ENCODE results near the gene RANBP3. TPM values are rescaled to one million over a fixed set of nuclear protein-coding genes. Genes with fewer than 3 reads are reported as not detected.
A peak's percentile ranks its signal among the peaks of the same experiment; 100 is the strongest.

The RANBP3 gene
- total and polyA plus RNA-seq, 7 donors = 27.0 to 86.4 (median 63.1) TPM

DNA sequence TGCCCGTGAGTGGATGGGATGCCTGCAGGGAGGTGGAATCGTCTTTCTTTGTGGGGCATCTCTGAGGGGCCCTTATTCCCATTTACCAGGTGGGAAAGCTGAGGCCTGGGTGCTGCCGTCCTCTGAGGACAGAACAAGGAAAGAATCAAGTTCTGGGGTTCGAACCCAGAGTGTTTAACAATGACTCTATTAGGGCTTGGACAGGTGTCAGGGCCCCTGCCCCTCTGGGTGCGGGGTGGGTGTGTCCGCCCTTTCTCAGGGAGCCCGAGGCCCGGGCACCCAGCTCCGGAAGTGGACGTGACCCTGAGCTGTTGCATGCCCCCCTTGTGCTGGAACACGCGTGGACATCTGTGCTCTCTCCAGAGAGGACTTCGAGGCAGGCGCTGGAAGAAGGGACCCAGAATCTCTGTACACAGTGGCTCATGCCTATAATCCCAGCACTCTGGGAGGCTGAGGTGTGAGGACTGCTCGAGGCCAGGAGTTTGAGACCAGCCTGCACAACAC is 85.1 kb downstream of the RANBP3 start:
- Histone ChIP-seq H3K27ac (peak overlapping the region in 2 of 4 donors; percentile 83 to 87), H3K4me3 (no peak overlapping the region), H3K9me3 (no peaks in the 10 kb centered on the region), H3K27me3 (no peaks in the 10 kb centered on the region), H3K4me1 (peaks cover 0 to 39% (median 36%) of the 10 kb centered on the region in 4 donors), H3K36me3 (peaks cover 6 to 30% (median 12%) of the 10 kb centered on the region in 4 donors)
- no peak for DNase-seq
- intact Hi-C loops (cut with DNase I) = loop anchor here (1.0 kb wide), 1 partner anchor 89 kb away; no protein-coding TSS in a partner anchor
- TF ChIP-seq EP300 (IDR thresholded peaks at IDR 0.05) (no peak), POLR2A (IDR thresholded peaks at IDR 0.05) (no peak), POLR2AphosphoS5 (IDR thresholded peaks at IDR 0.05) (no peak)
- TF ChIP-seq, protein P1, sequence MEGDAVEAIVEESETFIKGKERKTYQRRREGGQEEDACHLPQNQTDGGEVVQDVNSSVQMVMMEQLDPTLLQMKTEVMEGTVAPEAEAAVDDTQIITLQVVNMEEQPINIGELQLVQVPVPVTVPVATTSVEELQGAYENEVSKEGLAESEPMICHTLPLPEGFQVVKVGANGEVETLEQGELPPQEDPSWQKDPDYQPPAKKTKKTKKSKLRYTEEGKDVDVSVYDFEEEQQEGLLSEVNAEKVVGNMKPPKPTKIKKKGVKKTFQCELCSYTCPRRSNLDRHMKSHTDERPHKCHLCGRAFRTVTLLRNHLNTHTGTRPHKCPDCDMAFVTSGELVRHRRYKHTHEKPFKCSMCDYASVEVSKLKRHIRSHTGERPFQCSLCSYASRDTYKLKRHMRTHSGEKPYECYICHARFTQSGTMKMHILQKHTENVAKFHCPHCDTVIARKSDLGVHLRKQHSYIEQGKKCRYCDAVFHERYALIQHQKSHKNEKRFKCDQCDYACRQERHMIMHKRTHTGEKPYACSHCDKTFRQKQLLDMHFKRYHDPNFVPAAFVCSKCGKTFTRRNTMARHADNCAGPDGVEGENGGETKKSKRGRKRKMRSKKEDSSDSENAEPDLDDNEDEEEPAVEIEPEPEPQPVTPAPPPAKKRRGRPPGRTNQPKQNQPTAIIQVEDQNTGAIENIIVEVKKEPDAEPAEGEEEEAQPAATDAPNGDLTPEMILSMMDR (IDR thresholded peaks at IDR 0.05) = no peak
- WGBS, 2 donors = 49 to 64% methylated on average over 15 of the region's 15 CpGs

DNA sequence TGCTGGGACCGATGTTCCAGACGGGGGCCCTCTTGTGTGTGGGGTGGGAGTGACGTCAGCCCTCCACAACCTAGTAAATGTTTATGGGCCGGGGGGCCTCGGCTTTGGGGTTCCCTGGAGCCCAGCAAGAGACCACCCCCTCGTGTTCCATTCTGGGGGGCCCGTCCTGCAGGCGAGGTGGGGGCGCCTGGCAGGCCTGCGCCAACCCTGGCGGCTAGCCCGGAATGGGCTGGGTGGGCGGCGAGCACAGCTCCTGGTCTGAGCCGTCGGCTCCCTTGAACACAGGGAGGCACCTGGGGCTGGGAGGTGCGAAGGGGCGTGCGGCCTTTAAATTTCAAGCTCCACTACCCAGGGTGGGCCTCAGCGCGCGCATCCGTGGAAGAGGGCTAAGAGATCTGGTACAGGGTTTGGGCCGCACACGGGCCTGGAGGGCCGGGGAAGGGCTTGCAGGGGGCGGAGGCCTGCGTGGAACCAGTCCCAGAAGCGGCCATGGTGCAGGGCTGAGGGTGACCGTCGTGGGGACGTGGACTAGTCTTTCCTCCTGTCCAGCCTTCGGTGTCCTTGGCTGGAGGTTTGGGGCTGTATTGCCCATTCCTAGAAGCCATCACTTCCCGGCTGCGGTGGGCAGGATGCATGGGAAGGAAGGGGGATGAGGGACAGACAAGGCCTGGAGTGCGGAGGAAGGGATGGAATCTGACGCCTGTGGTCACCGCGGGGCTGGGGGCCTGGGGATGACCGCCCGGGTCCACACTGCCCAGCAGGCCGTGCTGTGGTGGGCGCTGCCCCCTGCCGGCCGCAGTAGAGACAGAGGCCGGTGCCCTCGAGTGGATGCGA is 85.8 kb downstream of the RANBP3 start:
- WGBS, 2 donors = 3 to 15% methylated on average over 48 of the region's 48 CpGs
- peak overlapping the region in 2 of 4 donors; percentile 83 to 87 for H3K27ac ChIP-seq
- TF ChIP-seq POLR2AphosphoS5 (IDR thresholded peaks at IDR 0.05) = peak in 2 of 4 donors; percentile 54 to 55
- TF ChIP-seq POLR2A (IDR thresholded peaks at IDR 0.05) = no peak
- TF ChIP-seq, protein P1 (IDR thresholded peaks at IDR 0.05) = peak; percentile 81 to 93 (median 86)
- TF ChIP-seq EP300 (IDR thresholded peaks at IDR 0.05) = no peak
- intact Hi-C loops (cut with DNase I) = loop anchor here (1.0 to 2.0 kb wide), 2 partner anchors 63 to 88 kb away; no protein-coding TSS in a partner anchor
- no peaks in the 10 kb centered on the region for H3K9me3 ChIP-seq
- no peaks in the 10 kb centered on the region for H3K27me3 ChIP-seq
- H3K36me3 ChIP-seq = peaks cover 6 to 30% (median 12%) of the 10 kb centered on the region in 4 donors
- no peak for DNase-seq
- peak overlapping the region in 1 of 4 donors; percentile 5 for H3K4me3 ChIP-seq
- H3K4me1 ChIP-seq = peaks cover 0 to 38% (median 35%) of the 10 kb centered on the region in 4 donors

DNA sequence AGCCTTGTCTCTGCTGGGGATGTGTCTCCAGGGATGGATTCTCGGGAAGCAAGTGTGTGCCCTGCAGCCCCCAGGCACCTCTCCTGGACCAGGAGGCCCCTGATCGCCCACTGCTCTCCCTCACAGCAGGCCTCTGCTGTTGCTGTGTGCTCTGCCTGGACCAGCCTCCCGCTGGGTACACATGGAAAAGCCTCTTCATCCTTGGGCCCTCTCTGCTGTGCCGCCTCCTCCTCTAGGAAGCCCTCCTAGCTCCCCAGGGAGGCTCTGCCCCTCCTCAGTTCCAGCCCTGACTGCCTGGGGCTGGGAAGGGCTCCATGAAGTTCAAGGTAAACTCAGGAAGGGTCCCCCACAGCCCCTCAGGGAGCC is 86.4 kb downstream of the RANBP3 start:
- peaks cover 6 to 26% (median 10%) of the 10 kb centered on the region in 4 donors for H3K36me3 ChIP-seq
- H3K27ac ChIP-seq = peak overlapping the region in 2 of 4 donors; percentile 83 to 87
- TF ChIP-seq EP300 (IDR thresholded peaks at IDR 0.05) (no peak), POLR2A (IDR thresholded peaks at IDR 0.05) (no peak), POLR2AphosphoS5 (IDR thresholded peaks at IDR 0.05) (peak in 1 of 4 donors; percentile 33)
- TF ChIP-seq, protein P1 (IDR thresholded peaks at IDR 0.05) = no peak
- DNase-seq = no peak
- no peaks in the 10 kb centered on the region for H3K9me3 ChIP-seq
- H3K4me1 ChIP-seq = peaks cover 0 to 38% (median 35%) of the 10 kb centered on the region in 4 donors
- intact Hi-C loops (cut with DNase I) = loop anchor here (2.0 kb wide), 1 partner anchor 63 kb away; no protein-coding TSS in a partner anchor
- WGBS, 2 donors = 44 to 67% methylated on average over 4 of the region's 4 CpGs
- H3K27me3 ChIP-seq = no peaks in the 10 kb centered on the region
- no peak overlapping the region for H3K4me3 ChIP-seq

DNA sequence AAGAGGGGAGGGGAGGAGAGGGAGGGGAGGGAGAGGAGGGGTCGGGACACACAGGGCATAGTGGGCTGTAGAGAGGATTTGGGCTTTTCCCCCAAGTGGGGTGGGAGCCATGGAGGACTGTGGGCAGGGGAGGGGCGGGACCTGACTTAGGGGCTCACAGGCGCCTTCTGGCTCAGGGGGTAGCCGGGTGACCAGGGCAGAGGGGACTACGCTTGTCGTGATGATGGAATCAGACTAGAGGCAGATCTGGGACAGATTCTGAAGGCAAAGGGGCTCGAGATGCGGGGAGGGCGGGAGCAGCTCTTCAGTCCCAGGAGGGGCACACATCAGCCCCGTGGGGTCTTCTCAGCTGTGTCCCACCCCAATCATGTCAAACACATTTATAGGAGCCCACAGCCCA is 87.8 kb downstream of the RANBP3 start:
- intact Hi-C loops (cut with DNase I) = loop anchor here (2.0 kb wide), 1 partner anchor 61 kb away; no protein-coding TSS in a partner anchor
- Histone ChIP-seq H3K27ac (peak overlapping the region; percentile 63 to 87 (median 78)), H3K36me3 (peaks cover 0 to 12% (median under 1%) of the 10 kb centered on the region in 4 donors), H3K9me3 (no peaks in the 10 kb centered on the region), H3K4me3 (no peak overlapping the region), H3K27me3 (no peaks in the 10 kb centered on the region), H3K4me1 (peaks cover 0 to 38% (median 35%) of the 10 kb centered on the region in 4 donors)
- TF ChIP-seq POLR2A (IDR thresholded peaks at IDR 0.05) (no peak), EP300 (IDR thresholded peaks at IDR 0.05) (no peak), POLR2AphosphoS5 (IDR thresholded peaks at IDR 0.05) (no peak)
- TF ChIP-seq, protein P1 (IDR thresholded peaks at IDR 0.05) = no peak
- no peak for DNase-seq
- 44 to 61% methylated on average over 10 of the region's 10 CpGs for WGBS, 2 donors
